Omental fat pad (tissue), 4 donors: Measurements from ENCODE around the gene NKIRAS1. TPM values are rescaled to one million over a fixed set of nuclear protein-coding genes. Genes with fewer than 3 reads are reported as not detected.

Experiments used
- ATAC-seq: fragments of 150-250 bp; one replicate; pipeline ENCODE4 v1.9.1; 2016; ENCODE audit warnings: mild to moderate bottlenecking, moderate library complexity; ENCODE audit not compliant: low FRiP score
- DNase-seq: peaks from one replicate; pipeline ENCODE4 v3.0.0-alpha.2; 2019; ENCODE audit warnings: low spot score
- total RNA-seq, 4 donors: library from RNA; depleted of rRNA; stranded (reverse); fragments of >200 nt; gene quantifications; one replicate each; pipeline ENCODE4 v1.1.0, GENCODE V29; 2016
- TF ChIP-seq, protein P1 (sequence below), 3 donors: fragments of 450-650 bp; IDR thresholded peaks; one replicate each; pipeline ENCODE4 v1.5.1; 2016 to 2017; ENCODE audit warnings: antibody characterized with exemption in 3 of 3, mild to moderate bottlenecking in 3 of 3, moderate library complexity in 2 of 3

NKIRAS1 gene
- total RNA-seq, 4 donors from 2014 or later = 8.9 to 15.1 (median 11.7) TPM

DNA sequence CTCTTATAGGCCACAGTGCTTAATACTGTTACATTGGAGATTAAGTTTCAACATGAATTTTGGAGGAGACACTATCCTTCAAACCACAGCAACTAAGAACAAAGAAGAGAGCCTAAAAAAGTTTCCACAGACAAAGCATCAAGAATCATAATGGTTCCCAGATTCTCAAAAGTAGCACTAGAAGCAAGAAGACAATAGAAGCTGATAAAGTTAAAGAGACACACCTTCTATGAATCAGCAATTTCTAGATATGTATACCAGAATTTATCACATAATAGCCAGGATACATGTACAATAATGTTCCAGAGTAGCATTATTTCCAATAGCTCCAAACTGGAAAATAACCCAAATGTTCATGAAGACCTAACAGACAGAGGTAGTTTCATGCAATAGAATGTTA, 12.2 kb downstream of the NKIRAS1 start:
- TF ChIP-seq, protein P1, sequence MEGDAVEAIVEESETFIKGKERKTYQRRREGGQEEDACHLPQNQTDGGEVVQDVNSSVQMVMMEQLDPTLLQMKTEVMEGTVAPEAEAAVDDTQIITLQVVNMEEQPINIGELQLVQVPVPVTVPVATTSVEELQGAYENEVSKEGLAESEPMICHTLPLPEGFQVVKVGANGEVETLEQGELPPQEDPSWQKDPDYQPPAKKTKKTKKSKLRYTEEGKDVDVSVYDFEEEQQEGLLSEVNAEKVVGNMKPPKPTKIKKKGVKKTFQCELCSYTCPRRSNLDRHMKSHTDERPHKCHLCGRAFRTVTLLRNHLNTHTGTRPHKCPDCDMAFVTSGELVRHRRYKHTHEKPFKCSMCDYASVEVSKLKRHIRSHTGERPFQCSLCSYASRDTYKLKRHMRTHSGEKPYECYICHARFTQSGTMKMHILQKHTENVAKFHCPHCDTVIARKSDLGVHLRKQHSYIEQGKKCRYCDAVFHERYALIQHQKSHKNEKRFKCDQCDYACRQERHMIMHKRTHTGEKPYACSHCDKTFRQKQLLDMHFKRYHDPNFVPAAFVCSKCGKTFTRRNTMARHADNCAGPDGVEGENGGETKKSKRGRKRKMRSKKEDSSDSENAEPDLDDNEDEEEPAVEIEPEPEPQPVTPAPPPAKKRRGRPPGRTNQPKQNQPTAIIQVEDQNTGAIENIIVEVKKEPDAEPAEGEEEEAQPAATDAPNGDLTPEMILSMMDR (IDR thresholded peaks at IDR 0.05) = no peak
- ATAC-seq (no peak), DNase-seq (no peak)

DNA sequence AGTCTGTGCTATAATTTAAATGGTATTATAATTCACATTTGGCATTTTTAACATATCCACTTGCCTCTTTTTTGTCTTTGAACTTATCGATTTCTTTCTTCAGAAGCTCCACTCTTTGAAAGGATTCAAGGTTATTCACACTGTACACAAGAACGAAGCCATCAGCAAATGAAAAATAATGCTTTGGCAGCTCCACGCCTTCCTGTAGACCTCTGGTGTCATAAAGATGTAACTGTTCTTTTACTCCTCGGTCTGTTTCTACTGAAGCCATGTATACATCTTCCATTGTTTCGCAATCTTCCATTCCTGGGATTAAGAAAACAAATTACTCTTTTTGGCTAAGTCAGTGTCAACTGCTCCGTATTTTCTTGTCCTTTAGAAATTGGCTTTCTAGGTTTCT, 16.0 kb downstream of the NKIRAS1 start:
- no peak for ATAC-seq
- no peak for DNase-seq

DNA sequence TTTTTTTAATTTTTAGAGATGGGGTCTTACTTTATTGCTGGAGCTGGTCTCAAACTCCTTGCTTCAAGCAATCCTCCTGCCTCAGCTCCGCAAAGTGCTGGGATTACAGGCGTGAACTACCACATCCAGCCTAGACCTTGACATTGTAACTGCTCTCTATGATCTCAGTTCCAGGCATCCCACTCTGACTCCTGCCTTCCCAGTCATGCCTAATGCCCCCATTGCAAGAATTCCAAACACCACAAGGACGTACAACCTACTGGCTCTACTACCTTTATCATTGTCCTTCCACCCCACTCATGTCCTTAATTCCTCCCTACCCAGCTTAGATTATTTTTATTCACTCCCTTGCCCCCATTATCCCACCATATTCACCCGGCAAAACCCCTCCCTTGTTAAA, 21.6 kb downstream of the NKIRAS1 start:
- no peak for ATAC-seq
- no peak for DNase-seq
- TF ChIP-seq, protein P1 (IDR thresholded peaks at IDR 0.05) = no peak

More for the DNA sequence above, 16.0 kb downstream of the NKIRAS1 start:
- TF ChIP-seq, protein P1 (IDR thresholded peaks at IDR 0.05) = no peak

DNA sequence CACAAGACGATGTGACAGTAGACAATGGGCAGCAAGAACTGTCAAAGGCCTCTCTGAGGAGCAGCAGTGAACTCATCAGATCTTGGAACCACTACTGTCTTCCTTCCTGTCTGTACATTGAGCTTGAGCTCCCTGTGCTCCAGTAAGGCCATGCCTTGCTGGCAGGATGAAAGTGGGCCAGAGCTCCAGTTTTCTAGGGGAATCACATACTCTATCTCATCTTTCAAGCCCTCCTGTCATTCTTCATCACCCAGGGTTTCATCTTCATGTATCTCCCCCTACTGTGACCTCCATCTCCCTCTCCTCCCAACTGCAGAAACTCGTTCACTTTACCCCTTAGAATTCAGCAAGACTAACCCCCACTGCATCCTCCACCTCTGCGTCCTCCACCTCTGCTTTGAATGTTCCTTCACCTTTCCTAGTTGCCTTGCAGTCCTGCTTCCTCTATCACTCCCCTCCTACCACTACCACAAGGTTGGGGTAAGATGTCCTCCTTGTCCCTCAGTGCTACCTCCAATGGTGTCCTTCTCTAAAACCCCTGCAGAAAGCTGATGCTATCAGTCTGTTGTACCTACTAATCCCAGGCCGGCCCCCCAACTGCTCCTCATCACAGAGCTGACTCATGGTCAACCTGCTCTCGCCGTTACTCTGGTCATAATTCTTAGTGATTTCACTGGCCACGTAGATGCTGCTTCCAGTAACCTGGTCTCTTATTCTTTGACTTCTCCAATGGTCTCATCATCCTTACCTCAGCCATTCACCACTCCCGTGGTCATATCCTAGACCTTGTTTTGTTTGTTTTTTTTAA, 22.3 kb downstream of the NKIRAS1 start:
- DNase-seq = no peak
- no peak for ATAC-seq
- TF ChIP-seq, protein P1 (IDR thresholded peaks at IDR 0.05) = no peak

DNA sequence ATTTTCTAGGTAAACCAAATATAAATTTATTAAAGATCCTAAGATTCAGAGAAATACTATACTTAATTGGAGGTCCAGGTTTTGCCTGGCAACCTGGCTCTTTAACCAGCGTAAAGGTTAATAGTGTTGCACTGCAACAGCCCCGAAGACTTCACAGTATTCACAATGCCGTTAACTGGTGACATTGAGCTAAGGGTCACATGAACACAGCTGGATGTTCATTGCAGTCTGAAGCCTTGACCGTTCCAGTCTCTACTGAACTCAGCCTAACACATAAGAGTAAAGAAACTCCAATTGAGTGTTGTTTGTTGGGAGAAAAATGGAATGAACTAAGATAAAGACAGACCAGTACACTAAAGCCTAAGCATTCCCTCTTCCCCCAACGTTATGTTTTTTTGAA, 26.8 kb downstream of the NKIRAS1 start:
- TF ChIP-seq, protein P1 (IDR thresholded peaks at IDR 0.05) = no peak
- ATAC-seq (no peak), DNase-seq (no peak)

DNA sequence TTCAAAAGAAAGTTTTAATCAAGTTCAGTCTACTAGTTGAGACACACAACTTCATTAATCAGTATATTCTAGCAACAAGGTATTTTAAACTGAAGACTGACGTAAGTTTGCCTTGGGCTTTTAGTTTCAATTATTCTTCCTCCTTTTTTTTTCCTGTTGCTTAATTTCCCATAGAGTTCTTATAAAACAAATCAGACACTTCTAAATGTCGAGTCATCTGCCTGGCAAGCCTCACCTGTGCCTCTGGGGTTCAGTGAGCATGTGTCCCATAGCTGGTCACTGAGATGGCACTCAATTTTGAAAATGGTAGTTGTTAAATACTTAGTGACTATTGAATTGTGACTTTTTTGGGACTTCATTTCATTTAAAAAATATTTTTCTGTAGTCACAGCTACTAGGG, 27.4 kb downstream of the NKIRAS1 start:
- DNase-seq (no peak), ATAC-seq (no peak)
- TF ChIP-seq, protein P1 (IDR thresholded peaks at IDR 0.05) = no peak

DNA sequence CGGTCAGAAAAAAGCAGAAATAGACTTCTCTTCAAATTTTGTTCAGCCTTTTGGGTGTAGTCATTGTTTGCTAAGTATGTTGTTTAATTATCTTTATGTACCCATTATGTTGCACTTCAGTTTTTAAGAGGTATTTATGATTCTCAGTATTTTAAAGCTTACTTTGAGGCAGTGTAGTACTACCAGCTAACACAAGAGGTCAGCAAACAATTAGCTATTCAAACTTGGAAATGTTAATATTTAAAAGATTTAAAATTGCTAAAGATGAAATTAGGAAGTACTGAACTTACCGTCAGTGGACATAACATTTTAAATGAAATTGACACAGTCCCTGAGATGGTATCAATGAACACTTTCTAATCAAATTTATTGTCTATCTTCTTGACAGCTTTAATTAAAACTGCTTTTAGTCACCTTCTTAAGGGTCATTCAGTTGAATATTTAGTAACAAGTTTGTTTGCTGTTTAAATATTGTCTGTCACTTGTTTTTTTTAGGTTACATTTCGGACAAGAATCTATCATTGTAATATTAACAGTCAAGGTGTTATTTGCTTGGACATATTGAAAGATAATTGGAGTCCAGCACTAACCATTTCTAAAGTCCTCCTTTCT, 28.1 kb downstream of the NKIRAS1 start:
- ATAC-seq (no peak), DNase-seq (no peak)
- TF ChIP-seq, protein P1 (IDR thresholded peaks at IDR 0.05) = peak in 1 of 3 donors; percentile 46
